Measurements from ENCODE around the gene POLD3.
A peak's percentile ranks its signal among the peaks of the same experiment; 100 is the strongest.

POLD3 gene

GRCh38 chr11:74669211-74670160, 77.1 kb downstream of the POLD3 start:
- ChIA-PET CTCF (interaction anchor here (1.2 kb wide), 1 partner anchor 33 kb away, joined by 6 read pairs; no protein-coding TSS in a partner anchor), POLR2A (no interaction called here)
- DNase-seq (ENCODE audit: low read depth, low spot score): no peak
- no peak overlapping the region for H3K4me3 ChIP-seq (ENCODE audit: low read depth, low read length)
- no peak for TF ChIP-seq CTCF (IDR thresholded peaks at IDR 0.05; ENCODE audit: insufficient read depth, low read length, missing control alignments)

- ChIA-PET CTCF (interaction anchor here (1.2 kb wide), 1 partner anchor 32 kb away, joined by 6 read pairs; no protein-coding TSS in a partner anchor), POLR2A (no interaction called here)
- TF ChIP-seq CTCF (IDR thresholded peaks at IDR 0.05; ENCODE audit: insufficient read depth, low read length, missing control alignments): no peak
- no peak for DNase-seq (ENCODE audit: low read depth, low spot score)
- no peak overlapping the region for H3K4me3 ChIP-seq (ENCODE audit: low read depth, low read length)
Observed at GRCh38 chr11:74670171-74670570, 77.8 kb downstream of the POLD3 start.

GRCh38 chr11:74671520-74672196, 79.3 kb downstream of the POLD3 start:
- DNase-seq (ENCODE audit: low read depth, low spot score): peak; percentile 52
- no peak overlapping the region for H3K4me3 ChIP-seq (ENCODE audit: low read depth, low read length)
- CTCF ChIA-PET: interaction anchor here (1.0 to 8.6 kb wide), 6 partner anchors 11 to 56 kb away, joined by 3 to 70 read pairs (median 3); no protein-coding TSS in a partner anchor
- no peak for TF ChIP-seq CTCF (IDR thresholded peaks at IDR 0.05; ENCODE audit: insufficient read depth, low read length, missing control alignments)
- POLR2A ChIA-PET: no interaction called here

- DNase-seq (ENCODE audit: low read depth, low spot score): no peak
- no peak overlapping the region for H3K4me3 ChIP-seq (ENCODE audit: low read depth, low read length)
- TF ChIP-seq CTCF (IDR thresholded peaks at IDR 0.05; ENCODE audit: insufficient read depth, low read length, missing control alignments): no peak
- POLR2A ChIA-PET: interaction anchor here (1.4 to 1.6 kb wide), 2 partner anchors 10 to 14 kb away, joined by 4 to 6 read pairs; no protein-coding TSS in a partner anchor
- CTCF ChIA-PET: interaction anchor here (0.7 to 8.6 kb wide), 8 partner anchors 11 to 569 kb away, joined by 3 to 70 read pairs (median 3); no protein-coding TSS in a partner anchor
Observed at GRCh38 chr11:74672332-74672955, 80.1 kb downstream of the POLD3 start.

- H3K4me3 ChIP-seq (ENCODE audit: low read depth, low read length): no peak overlapping the region; the same call in 1 of the 2 replicates
- ChIA-PET CTCF (interaction anchor here (0.7 to 8.6 kb wide), 9 partner anchors 10 to 568 kb away, joined by 3 to 70 read pairs (median 4); no protein-coding TSS in a partner anchor), POLR2A (interaction anchor here (1.4 to 1.6 kb wide), 2 partner anchors 9 to 14 kb away, joined by 4 to 6 read pairs; no protein-coding TSS in a partner anchor)
- DNase-seq (ENCODE audit: low read depth, low spot score): peak; percentile 99
- no peak for TF ChIP-seq CTCF (IDR thresholded peaks at IDR 0.05; ENCODE audit: insufficient read depth, low read length, missing control alignments)
Observed at GRCh38 chr11:74672956-74673692, 80.7 kb downstream of the POLD3 start.

All from AG04449 (cell line).